Measurements from ENCODE around the gene CIAO2A.

GRCh38 chr15:64099379-64099778 is 5.7 kb upstream of the CIAO2A start:
- no peak for TF ChIP-seq TARDBP (IDR thresholded peaks at IDR 0.05)
- TF ChIP-seq PKNOX1 (IDR thresholded peaks at IDR 0.05), result no peak
- TF ChIP-seq BHLHE40 (IDR thresholded peaks at IDR 0.05; ENCODE audit: borderline replicate concordance), result no peak
- no peak for TF ChIP-seq FOXM1 (IDR thresholded peaks at IDR 0.05; ENCODE audit: borderline replicate concordance)
- TF ChIP-seq NFRKB (IDR thresholded peaks at IDR 0.05), result no peak
- no peak for TF ChIP-seq SUZ12 (IDR thresholded peaks at IDR 0.05)
- no peak for TF ChIP-seq ELF4 (IDR thresholded peaks at IDR 0.05)
- no peak for TF ChIP-seq SP1 (IDR thresholded peaks at IDR 0.05)
